Activated naive CD4-positive, alpha-beta T cell treated with anti-CD3 and anti-CD28 coated beads, Interleukin-2, amount 50 U/mL, for 24 hours (primary cell): ENCODE measurements around the gene CALML5.

Source experiments
- H3K27ac Mint-ChIP-seq: one replicate; pipeline ENCODE4 v1.8.0; 2021; ENCODE audit warnings: mild to moderate bottlenecking, mixed read lengths
- H3K27me3 Mint-ChIP-seq: one replicate; pipeline ENCODE4 v1.8.0; 2021; ENCODE audit warnings: mixed read lengths
- H3K36me3 Mint-ChIP-seq: one replicate; pipeline ENCODE4 v1.8.0; 2021; ENCODE audit warnings: mixed read lengths
- H3K4me1 Mint-ChIP-seq: one replicate; pipeline ENCODE4 v1.8.0; 2021; ENCODE audit warnings: mixed read lengths
- H3K4me3 Mint-ChIP-seq: one replicate; pipeline ENCODE4 v1.8.0; 2021; ENCODE audit warnings: mild to moderate bottlenecking, mixed read lengths
- H3K9me3 Mint-ChIP-seq: one replicate; pipeline ENCODE4 v1.8.0; 2021; ENCODE audit warnings: mixed read lengths

The CALML5 gene, protein sequence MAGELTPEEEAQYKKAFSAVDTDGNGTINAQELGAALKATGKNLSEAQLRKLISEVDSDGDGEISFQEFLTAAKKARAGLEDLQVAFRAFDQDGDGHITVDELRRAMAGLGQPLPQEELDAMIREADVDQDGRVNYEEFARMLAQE

DNA sequence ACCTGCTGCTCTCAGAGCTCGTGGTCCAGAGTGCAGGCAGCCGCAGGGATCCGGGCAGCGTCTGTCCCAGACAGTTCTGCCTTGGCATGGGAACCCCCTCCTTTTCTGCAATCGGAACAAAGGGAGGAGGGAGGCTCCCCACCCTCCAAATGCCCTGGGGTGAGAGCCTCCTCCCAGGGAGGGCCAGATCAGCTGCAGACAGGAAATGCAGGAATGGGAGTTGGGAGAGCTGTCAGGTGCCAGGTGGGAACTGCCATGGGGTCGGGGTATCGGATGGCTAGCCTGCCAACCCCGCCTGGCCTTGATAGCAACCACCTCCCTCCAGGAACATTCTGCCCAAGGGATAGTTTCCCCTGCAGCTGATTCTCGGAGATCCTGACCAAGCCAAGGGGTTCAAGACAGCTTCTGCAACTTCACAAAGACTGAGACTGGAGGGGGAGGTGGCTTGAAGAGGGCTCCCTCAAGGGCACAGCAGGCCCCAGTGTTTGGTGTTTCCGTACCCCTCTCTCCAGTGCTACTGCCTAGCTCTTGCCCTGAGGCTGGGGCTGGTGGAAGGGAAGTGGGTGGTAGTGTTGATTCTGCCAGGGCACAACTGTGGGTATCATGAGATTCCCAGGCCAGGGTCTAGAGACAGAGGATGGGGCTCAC is at the start of gene CALML5:
CALML5 (minus strand) TSS at position 78 of the 648 bp plus-strand sequence. CDS start 132 bp downstream, outside the sequence.
- Mint-ChIP-seq H3K36me3 (no peaks in the 10 kb centered on the region), H3K27me3 (no peaks in the 10 kb centered on the region), H3K4me1 (no peaks in the 10 kb centered on the region), H3K27ac (no peak within 1 kb of the TSS), H3K4me3 (no peak within 1 kb of the TSS), H3K9me3 (no peaks in the 10 kb centered on the region)

DNA sequence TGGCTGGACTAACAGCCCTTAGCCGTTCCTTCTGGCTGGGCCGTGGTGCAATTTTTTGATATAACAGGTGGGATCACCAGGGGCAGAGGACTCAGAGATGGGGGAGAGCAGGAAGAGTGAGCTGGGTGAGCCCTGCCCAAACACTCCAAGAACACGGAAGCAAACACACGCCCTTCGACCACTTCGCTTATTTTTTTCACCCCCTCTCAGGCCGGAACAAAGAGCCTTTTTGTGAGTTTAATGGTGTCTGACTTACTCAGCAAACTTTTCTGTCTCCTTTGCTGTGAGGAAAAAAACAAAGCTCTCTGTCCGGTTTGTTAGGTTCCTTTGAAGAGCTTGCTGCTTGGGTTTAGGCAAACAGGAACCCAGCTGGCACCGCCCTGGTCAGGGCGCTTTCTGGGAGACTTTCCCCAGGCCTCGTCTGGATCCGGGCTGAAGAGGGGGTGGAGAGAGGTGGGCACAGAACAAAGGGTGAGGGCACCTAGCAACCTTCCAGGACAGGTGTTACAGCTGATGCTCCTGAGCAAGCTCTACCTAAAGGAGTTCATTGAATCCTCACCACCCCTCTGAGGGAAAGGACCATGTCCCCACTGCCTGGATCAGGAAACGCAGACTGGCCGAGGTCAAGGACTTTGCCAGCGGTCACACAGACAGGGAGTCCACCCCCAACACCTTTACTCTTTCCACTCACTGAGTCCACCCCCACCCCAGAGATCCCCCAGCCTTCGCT is 48.7 kb upstream of the CALML5 start:
- Mint-ChIP-seq H3K4me1 (peaks cover 25% of the 10 kb centered on the region), H3K9me3 (peaks cover 4% of the 10 kb centered on the region), H3K27ac (no peak overlapping the region), H3K27me3 (no peaks in the 10 kb centered on the region), H3K4me3 (no peak overlapping the region), H3K36me3 (peaks cover 2% of the 10 kb centered on the region)

DNA sequence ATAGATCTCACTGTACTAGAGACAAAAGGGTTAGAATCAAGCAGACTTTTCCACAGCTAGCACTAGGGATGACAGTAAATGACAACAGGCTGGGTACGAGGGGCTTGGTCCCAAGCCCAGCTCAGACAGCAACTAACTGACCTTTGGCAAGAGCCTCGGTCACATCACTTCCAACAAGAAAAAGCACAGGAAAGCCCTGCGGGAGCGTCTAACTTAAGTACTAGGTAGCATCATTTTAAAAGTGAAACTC is 48.2 kb upstream of the CALML5 start:
- Mint-ChIP-seq H3K9me3 (peaks cover 4% of the 10 kb centered on the region), H3K4me1 (peaks cover 20% of the 10 kb centered on the region), H3K27ac (no peak overlapping the region), H3K4me3 (no peak overlapping the region), H3K36me3 (peaks cover 2% of the 10 kb centered on the region), H3K27me3 (no peaks in the 10 kb centered on the region)

DNA sequence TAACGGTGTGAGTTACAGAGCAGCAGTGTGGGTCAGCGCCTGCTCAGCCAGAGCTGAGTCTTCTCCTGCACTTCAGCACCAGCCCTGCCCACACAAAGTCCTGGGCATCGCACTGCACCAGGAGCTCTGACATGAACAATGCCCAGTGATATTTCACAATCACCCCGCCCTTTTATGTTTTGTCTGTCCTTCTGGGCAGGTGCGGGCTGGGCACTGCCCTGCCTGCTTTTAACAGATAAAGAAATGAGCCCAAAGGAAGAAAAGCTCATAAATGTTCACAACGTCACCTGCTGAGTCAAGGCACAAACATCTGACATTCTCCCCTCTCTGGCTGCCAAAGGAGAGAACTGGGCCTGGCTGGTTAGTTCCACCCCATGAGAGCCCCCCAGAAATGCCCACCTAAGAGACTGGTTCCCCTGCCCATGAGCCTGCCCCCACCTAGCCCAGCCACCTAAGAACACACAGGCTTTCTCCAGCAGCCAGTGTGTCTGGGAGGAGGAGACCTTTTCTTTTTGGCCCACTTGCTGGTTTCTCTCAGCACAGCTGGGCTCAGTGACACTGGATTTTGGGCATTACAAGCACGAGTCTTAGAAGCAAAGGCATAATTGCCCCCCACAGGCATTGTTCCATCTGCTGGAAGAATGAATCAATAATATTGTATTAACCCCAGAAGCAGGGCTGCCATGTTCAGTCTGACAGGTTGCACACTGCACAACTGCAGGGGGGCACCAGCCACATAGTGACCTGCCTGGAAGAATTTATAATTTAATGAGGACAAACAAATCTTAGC is 47.7 kb upstream of the CALML5 start:
- peaks cover 4% of the 10 kb centered on the region for H3K9me3 Mint-ChIP-seq

DNA sequence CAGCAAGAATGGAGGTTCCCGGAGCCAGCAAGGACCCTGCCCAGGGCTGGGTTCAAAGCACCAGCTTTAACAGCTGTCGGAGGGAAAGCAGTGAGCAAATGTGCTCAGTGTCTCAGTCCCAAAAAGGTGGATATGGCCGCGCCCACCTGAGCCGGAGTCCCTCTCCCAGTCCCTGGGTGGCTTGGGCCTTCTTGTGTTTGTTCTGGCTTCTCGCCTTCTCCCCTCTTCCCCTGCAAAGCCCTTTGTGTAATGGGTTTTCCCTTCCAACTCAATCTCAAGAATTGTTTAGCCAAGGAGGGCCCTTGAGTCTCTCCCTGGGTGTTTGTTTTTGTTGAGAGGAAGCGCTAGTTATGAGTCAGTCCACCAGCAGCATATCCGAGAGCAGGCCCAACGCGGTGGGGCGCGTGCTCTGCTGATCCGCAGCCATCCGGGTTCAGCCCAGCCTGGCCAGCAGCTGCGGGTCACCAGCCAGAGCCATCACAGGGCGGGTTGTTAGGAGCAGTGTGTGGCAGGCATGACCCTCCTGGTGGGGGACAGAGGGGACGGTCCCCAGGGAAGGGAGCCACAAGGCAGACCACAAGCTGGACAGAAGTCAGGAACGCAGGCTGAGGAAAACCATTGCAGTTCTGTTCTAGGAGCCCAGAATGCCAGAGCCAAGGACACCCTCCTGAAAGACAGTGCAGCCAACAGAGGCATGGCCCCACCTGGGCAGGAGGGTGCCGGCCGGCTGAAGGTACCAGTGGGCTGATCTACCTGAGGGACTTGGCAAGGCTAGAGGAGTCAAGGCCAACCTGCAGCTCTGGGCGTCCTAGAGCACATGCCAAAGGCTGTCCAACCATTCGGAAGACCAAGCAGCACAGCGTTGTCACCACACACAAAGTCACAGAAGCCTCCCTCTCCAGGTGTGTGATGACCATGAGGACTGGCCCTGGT is 46.7 kb upstream of the CALML5 start:
- no peak overlapping the region for H3K27ac Mint-ChIP-seq
- no peak overlapping the region for H3K4me3 Mint-ChIP-seq
- H3K27me3 Mint-ChIP-seq, result no peaks in the 10 kb centered on the region
- peaks cover 4% of the 10 kb centered on the region for H3K36me3 Mint-ChIP-seq
- peaks cover 8% of the 10 kb centered on the region for H3K4me1 Mint-ChIP-seq
- H3K9me3 Mint-ChIP-seq, result peaks cover 4% of the 10 kb centered on the region

More for the DNA sequence above, 47.7 kb upstream of the CALML5 start:
- Mint-ChIP-seq H3K36me3 (peaks cover 2% of the 10 kb centered on the region), H3K4me1 (peaks cover 15% of the 10 kb centered on the region), H3K4me3 (no peak overlapping the region), H3K27me3 (no peaks in the 10 kb centered on the region), H3K27ac (no peak overlapping the region)

DNA sequence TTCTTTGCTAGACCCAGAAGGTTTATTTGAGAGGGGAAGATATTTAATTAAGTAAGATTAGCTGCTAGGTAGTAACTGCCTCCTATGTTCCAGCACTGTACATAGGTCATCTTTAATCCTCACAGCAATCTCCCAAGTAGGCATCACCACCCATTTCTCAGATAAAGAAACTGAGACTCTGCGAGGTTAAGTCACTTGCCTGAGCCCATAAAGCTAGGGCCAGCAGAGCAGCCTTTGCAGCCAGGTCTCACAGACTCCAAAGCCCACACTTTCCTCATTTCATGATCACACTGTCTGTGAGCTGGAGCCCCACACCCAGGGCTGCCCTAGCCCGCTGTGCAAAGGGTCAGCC is 46.0 kb upstream of the CALML5 start:
- H3K4me3 Mint-ChIP-seq, result no peak overlapping the region
- H3K36me3 Mint-ChIP-seq, result peaks cover 4% of the 10 kb centered on the region
- H3K27ac Mint-ChIP-seq, result no peak overlapping the region
- no peaks in the 10 kb centered on the region for H3K27me3 Mint-ChIP-seq
- peaks cover 4% of the 10 kb centered on the region for H3K9me3 Mint-ChIP-seq
- peaks cover 1% of the 10 kb centered on the region for H3K4me1 Mint-ChIP-seq

DNA sequence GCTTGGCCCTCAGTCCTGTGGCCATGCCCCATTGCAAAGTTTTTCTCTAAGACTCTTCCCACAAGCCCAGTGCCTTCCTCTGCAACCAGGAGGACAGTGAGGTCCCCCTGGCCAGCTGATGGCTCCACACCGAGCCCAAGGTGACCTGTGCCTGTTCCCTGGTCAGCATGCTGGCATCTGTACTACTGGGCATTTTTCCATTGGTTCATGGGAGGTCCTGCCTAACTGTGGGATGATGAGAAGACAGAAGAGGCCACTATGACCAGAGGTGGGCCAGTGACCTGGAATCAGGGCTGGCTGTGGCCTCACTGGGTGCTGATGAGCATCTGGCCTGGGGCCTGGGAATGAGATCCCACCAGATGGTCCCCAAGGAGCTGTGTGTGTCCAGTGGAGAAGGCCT is 45.6 kb upstream of the CALML5 start:
- Mint-ChIP-seq H3K27me3 (no peaks in the 10 kb centered on the region), H3K36me3 (peaks cover 4% of the 10 kb centered on the region), H3K9me3 (peaks cover 4% of the 10 kb centered on the region), H3K4me3 (no peak overlapping the region), H3K27ac (no peak overlapping the region), H3K4me1 (no peaks in the 10 kb centered on the region)

DNA sequence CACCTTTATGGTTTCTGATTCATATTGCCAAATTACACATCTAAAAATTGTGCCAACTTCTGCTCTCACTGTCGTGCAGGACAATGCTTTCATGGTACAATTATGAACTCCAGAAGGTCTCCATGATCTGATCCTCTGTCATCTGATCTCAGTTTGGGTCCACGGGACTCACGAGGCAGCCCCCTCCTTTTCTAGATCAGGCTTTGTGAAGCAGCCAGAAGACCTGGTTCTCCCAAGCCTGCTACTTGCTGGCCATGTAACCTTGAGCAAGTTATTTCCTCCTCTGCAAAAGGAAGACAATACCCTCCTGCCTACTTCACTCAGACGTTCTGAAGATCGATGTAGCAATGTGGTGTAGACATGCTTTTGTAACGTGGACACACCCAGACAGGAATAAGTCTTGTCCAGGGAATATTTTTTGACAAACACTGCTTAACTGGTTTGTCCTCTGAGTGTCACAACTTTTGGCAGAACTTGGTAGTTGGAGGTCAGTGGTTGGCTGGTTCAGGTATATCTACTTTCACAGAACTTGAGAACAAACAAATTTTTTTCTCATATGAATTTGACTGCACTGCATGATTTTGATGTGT is 44.9 kb upstream of the CALML5 start:
- no peak overlapping the region for H3K4me3 Mint-ChIP-seq
- no peaks in the 10 kb centered on the region for H3K27me3 Mint-ChIP-seq
- H3K9me3 Mint-ChIP-seq, result peaks cover 4% of the 10 kb centered on the region
- no peaks in the 10 kb centered on the region for H3K4me1 Mint-ChIP-seq
- peaks cover 4% of the 10 kb centered on the region for H3K36me3 Mint-ChIP-seq
- H3K27ac Mint-ChIP-seq, result no peak overlapping the region

DNA sequence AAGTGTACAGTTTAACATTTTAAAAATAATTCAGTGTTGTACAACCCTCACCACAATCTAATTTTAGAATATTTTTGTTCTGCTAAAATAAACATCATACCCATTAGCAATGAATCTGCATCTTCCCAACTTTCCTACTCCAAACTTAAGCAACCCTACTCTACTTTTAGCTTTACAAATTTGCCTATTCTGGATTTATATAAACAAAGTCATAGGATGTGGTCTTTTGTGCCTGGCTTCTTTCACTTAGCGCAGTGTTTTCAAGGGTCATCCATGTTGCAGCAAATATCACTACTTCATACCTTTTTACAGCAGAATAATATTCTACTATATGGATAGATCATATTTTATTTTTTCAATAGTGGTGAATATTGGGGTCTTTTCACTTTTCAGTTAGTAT is 44.3 kb upstream of the CALML5 start:
- Mint-ChIP-seq H3K27ac (peak overlapping the region; percentile 51), H3K4me3 (no peak overlapping the region), H3K36me3 (peaks cover 4% of the 10 kb centered on the region), H3K27me3 (no peaks in the 10 kb centered on the region), H3K9me3 (peaks cover 4% of the 10 kb centered on the region), H3K4me1 (no peaks in the 10 kb centered on the region)

DNA sequence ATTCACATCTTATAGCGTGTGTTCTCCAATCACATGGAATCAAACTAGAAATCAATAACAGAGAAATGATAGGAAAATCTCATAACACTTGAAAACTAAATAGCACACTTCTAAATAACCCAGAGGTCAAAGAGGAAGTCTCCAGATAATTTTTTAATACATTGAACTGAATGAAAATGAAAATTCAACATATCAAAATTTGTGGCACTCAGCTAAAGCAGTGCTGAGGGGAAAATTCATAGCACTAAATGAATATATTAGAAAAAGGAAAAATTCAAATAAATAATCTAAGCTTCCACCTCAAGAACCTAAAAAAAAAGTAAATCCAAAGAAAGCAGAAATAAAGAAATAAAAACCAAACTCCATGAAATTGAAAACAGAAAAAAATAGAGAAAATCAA is 42.7 kb upstream of the CALML5 start:
- Mint-ChIP-seq H3K4me3 (no peak overlapping the region), H3K36me3 (peaks cover 4% of the 10 kb centered on the region), H3K9me3 (peaks cover 4% of the 10 kb centered on the region), H3K4me1 (no peaks in the 10 kb centered on the region), H3K27me3 (no peaks in the 10 kb centered on the region), H3K27ac (no peak overlapping the region)

DNA sequence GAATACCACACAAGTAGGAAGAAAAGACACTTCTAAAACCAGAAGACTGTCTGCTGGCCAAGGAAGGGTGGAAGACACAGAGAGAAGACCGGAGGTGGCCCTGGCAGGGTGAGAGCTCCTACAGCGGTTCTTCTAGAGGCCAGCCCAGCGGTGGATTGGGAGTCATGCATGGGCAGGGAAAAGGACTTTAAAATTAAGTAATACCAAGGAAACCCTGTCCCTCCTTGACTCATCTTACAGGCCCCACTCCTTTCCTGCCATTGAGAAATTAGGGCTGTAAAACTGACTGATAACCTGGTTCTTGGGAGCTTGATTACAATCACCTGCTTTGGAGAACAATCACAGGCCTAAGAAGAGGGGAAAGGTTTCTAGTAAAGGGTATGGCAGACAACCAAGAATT is 41.5 kb upstream of the CALML5 start:
- no peaks in the 10 kb centered on the region for H3K27me3 Mint-ChIP-seq
- no peak overlapping the region for H3K27ac Mint-ChIP-seq
- H3K4me3 Mint-ChIP-seq, result no peak overlapping the region
- H3K36me3 Mint-ChIP-seq, result peaks cover 4% of the 10 kb centered on the region
- peaks cover 4% of the 10 kb centered on the region for H3K9me3 Mint-ChIP-seq
- no peaks in the 10 kb centered on the region for H3K4me1 Mint-ChIP-seq

DNA sequence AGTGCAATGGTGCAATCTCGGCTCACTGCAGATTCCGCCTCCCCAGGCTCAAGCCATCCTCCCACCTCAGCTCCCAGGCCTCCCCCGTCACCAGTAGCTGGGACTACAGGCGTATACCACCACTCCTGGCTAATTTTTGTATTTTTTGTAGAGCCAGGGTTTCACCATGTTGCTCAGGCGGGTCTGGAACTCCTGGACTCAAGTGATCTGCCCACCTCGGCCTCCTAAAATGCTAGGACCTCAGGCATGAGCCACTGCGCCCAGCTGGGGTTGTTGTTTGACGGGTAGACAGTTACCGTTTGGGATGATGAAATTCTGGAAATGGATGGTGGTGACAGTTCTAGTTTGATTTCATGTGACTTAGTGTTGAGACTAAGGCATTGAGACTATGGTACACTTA is 40.7 kb upstream of the CALML5 start:
- Mint-ChIP-seq H3K9me3 (peaks cover 4% of the 10 kb centered on the region), H3K36me3 (peaks cover 4% of the 10 kb centered on the region), H3K4me1 (no peaks in the 10 kb centered on the region), H3K4me3 (no peak overlapping the region), H3K27me3 (no peaks in the 10 kb centered on the region), H3K27ac (no peak overlapping the region)

DNA sequence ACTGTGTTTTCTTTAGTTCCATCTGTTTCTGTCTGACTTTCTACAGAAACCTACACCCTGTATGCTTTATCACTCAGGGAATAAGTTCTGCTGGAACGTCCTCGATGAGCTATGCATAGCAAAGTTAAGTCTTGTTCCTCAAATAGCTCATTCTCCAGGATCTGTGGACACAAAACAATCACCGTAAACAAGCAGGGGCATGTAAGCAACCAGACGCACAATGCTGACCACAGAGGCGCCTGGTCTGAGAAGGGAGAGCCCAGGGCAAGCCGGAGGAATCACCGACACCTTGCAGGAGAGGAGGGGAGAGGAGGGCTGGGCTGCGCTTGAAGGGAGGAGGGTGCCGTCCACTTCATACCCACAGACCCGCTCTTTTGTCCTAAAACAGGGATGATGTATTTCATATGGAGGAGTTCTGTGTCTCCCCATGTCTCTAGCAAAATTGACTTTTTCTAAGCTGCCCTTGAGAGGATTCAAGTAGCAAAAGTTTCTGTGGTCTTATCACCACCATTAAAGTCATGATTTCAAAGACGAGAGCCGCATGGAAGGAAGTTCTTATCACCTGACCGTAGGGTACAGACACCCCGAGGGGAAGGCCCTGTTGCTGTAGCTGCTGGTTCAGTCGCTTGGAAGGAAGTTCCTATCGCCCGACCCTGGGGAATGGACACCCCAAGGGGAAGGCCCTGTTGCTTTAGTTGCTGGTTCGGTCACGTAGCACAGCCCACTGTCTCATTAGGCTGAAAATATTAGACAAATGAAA is 39.7 kb upstream of the CALML5 start:
- Mint-ChIP-seq H3K4me3 (no peak overlapping the region), H3K36me3 (peaks cover 4% of the 10 kb centered on the region), H3K9me3 (peaks cover 4% of the 10 kb centered on the region), H3K27ac (no peak overlapping the region), H3K4me1 (no peaks in the 10 kb centered on the region), H3K27me3 (no peaks in the 10 kb centered on the region)

DNA sequence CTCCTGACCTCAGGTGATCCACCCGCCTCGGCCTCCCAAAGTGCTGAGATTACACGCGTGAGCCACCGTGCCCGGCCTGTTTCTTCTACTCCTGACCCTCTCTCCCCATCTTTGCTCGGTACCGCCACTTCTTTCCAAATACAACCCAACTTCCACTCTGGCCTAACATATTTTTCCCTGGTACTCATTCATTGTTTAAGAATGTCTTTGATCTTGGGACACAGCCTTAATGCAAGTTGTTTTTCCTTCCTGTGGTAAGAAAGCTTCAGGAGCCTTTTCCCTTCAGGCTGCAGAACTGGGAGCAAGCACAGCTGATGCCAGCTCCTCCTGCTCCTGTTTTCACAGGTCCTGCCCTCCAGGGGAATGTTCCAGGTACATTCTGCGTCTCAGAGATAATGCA is 39.1 kb upstream of the CALML5 start:
- Mint-ChIP-seq H3K36me3 (peaks cover 2% of the 10 kb centered on the region), H3K9me3 (peaks cover under 1% of the 10 kb centered on the region), H3K27me3 (no peaks in the 10 kb centered on the region), H3K4me3 (no peak overlapping the region), H3K27ac (no peak overlapping the region), H3K4me1 (no peaks in the 10 kb centered on the region)
